Measurements from ENCODE around the gene ERG. TPM values are rescaled to one million over a fixed set of nuclear protein-coding genes. Genes with fewer than 3 reads are reported as not detected.

Gene ERG
- polyA plus RNA-seq, 1 of the 3 experiments (the other 2 are of a cell fraction): not detected

GRCh38 chr21:38472412-38473108 lies 25.7 kb downstream of the ERG start (continued):
- TF ChIP-seq IRF3 (IDR thresholded peaks at IDR 0.05; ENCODE audit: low read depth, low read length) (no peak), RFX5 (IDR thresholded peaks at IDR 0.05; ENCODE audit: low read length) (no peak), YY1 (IDR thresholded peaks at IDR 0.05; ENCODE audit: low read depth) (no peak), MEF2A (IDR thresholded peaks at IDR 0.05; ENCODE audit: borderline replicate concordance, low read depth) (no peak), NRF1 (IDR thresholded peaks at IDR 0.05; ENCODE audit: low read depth, low read length) (no peak), ELF1 (IDR thresholded peaks at IDR 0.05) (no peak), JUND (IDR thresholded peaks at IDR 0.05) (no peak)

DNA sequence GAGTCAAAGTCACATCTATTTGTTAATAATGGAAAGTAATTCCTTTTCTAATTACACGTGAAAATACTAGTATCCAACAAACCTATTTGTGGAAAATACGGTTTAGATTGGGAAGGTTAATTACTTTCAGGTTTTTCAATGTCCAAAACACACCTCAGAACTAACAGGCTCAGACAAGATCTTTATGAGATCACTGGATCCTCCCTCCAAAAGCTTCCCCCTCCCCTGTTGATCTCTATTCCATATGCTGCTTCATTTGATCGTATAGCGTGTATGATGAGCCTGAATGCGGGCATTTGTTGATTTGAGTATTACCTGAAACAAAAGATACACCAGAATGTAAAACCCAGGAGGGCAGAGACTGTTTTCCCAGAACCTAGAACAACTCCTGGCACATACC lies 26.5 kb downstream of the ERG start:
- Histone ChIP-seq H3K9me3 (no peaks in the 10 kb centered on the region), H3K36me3 (replicated peaks in 1 of 2; ENCODE audit: control insufficient read depth in 1 of 2, insufficient read depth in 2 of 2, low read length in 1 of 2) (no peaks in the 10 kb centered on the region), H2AFZ (ENCODE audit: low read depth) (no peak overlapping the region), H3K27me3 (ENCODE audit: insufficient read depth) (no peaks in the 10 kb centered on the region), H3F3A (replicated peaks; ENCODE audit: insufficient read depth) (no peaks in the 10 kb centered on the region), H3K4me3 (ENCODE audit: low read depth in 2 of 2, low read length in 1 of 2) (no peak overlapping the region), H3K27ac (ENCODE audit: low read depth in 2 of 2, low read length in 1 of 2) (no peak overlapping the region), H3K9ac (no peak overlapping the region), H4K20me1 (ENCODE audit: insufficient read depth) (no peaks in the 10 kb centered on the region), H3K4me1 (ENCODE audit: control insufficient read depth in 1 of 2, insufficient read depth in 2 of 2, low read depth in 1 of 2, low read length in 1 of 2) (peaks cover 0 to 7% of the 10 kb centered on the region in 2 experiments; a peak in 2 of 4 replicates), H3K79me2 (ENCODE audit: insufficient read depth) (no peaks in the 10 kb centered on the region), H3K4me2 (no peak overlapping the region), H3K9me2 (no peaks in the 10 kb centered on the region)
- no peak for DNase-seq
- WGBS (ENCODE audit: low lambda C conversion rate): 92% methylated on average over 5 of the region's 5 CpGs
- TF ChIP-seq NRF1 (IDR thresholded peaks at IDR 0.05; ENCODE audit: low read depth, low read length) (no peak), TAF1 (IDR thresholded peaks at IDR 0.05; ENCODE audit: borderline replicate concordance, low read depth, low read length) (no peak), YY1 (IDR thresholded peaks at IDR 0.05; ENCODE audit: low read depth) (no peak), USF1 (IDR thresholded peaks at IDR 0.05; ENCODE audit: borderline replicate concordance, low read depth) (no peak), RCOR1 (IDR thresholded peaks at IDR 0.05; ENCODE audit: low read length) (no peak), IRF3 (IDR thresholded peaks at IDR 0.05; ENCODE audit: low read depth, low read length) (no peak), GABPA (IDR thresholded peaks at IDR 0.05; ENCODE audit: low read depth) (no peak), RAD21 (IDR thresholded peaks at IDR 0.05; ENCODE audit: low read length) (no peak), USF2 (IDR thresholded peaks at IDR 0.05; ENCODE audit: borderline replicate concordance, low read depth, low read length) (no peak), PBX3 (IDR thresholded peaks at IDR 0.05) (no peak), FOXJ3 (CRISPR knock-in tag; IDR thresholded peaks at IDR 0.05) (no peak), REST (IDR thresholded peaks at IDR 0.05; ENCODE audit: low read depth, low read length) (no peak)
- ChIA-PET POLR2A (no interaction called here), CTCF (interaction anchor here (0.9 kb wide), 1 partner anchor 92 kb away, joined by 4 read pairs; no protein-coding TSS in a partner anchor)
